ENCODE results near the gene CTLA4.

CTLA4 gene

GRCh38 chr2:203835420-203835819, 32.2 kb upstream of the CTLA4 start:
- H3K27ac ChIP-seq (ENCODE audit: insufficient read depth, low read length, poor library complexity, severe bottlenecking), result no peak overlapping the region
- no peaks in the 10 kb centered on the region for H3K9me3 ChIP-seq (ENCODE audit: control insufficient read depth, low read length)
- no peak for DNase-seq
- H3K36me3 ChIP-seq (ENCODE audit: control insufficient read depth, insufficient read depth, low read length), result no peaks in the 10 kb centered on the region
- no peak overlapping the region for H3K4me3 ChIP-seq (ENCODE audit: insufficient read depth, low read depth, low read length, poor library complexity, severe bottlenecking)
- H3K27me3 ChIP-seq (replicated peaks; ENCODE audit: control insufficient read depth, insufficient read depth, low read length, poor library complexity, severe bottlenecking), result no peaks in the 10 kb centered on the region
- H3K4me1 ChIP-seq (ENCODE audit: control insufficient read depth, insufficient read depth, low read length, poor library complexity, severe bottlenecking), result no peaks in the 10 kb centered on the region

- Histone ChIP-seq H3K27ac (ENCODE audit: insufficient read depth, low read length, poor library complexity, severe bottlenecking) (no peak overlapping the region), H3K27me3 (replicated peaks; ENCODE audit: control insufficient read depth, insufficient read depth, low read length, poor library complexity, severe bottlenecking) (no peaks in the 10 kb centered on the region), H3K36me3 (ENCODE audit: control insufficient read depth, insufficient read depth, low read length) (no peaks in the 10 kb centered on the region), H3K4me3 (ENCODE audit: insufficient read depth, low read depth, low read length, poor library complexity, severe bottlenecking) (no peak overlapping the region), H3K4me1 (ENCODE audit: control insufficient read depth, insufficient read depth, low read length, poor library complexity, severe bottlenecking) (no peaks in the 10 kb centered on the region), H3K9me3 (ENCODE audit: control insufficient read depth, low read length) (no peaks in the 10 kb centered on the region)
- DNase-seq, result no peak
These were observed 31.4 kb upstream of the CTLA4 start for GRCh38 chr2:203835892-203836800.

- no peak for DNase-seq
- Histone ChIP-seq H3K27ac (ENCODE audit: insufficient read depth, low read length, poor library complexity, severe bottlenecking) (no peak overlapping the region), H3K4me3 (ENCODE audit: insufficient read depth, low read depth, low read length, poor library complexity, severe bottlenecking) (no peak overlapping the region), H3K9me3 (ENCODE audit: control insufficient read depth, low read length) (no peaks in the 10 kb centered on the region), H3K36me3 (ENCODE audit: control insufficient read depth, insufficient read depth, low read length) (no peaks in the 10 kb centered on the region), H3K4me1 (ENCODE audit: control insufficient read depth, insufficient read depth, low read length, poor library complexity, severe bottlenecking) (no peaks in the 10 kb centered on the region), H3K27me3 (replicated peaks; ENCODE audit: control insufficient read depth, insufficient read depth, low read length, poor library complexity, severe bottlenecking) (no peaks in the 10 kb centered on the region)
These were observed 26.8 kb upstream of the CTLA4 start for GRCh38 chr2:203840655-203841205.

- H3K4me1 ChIP-seq (ENCODE audit: control insufficient read depth, insufficient read depth, low read length, poor library complexity, severe bottlenecking), result no peaks in the 10 kb centered on the region
- no peak overlapping the region for H3K27ac ChIP-seq (ENCODE audit: insufficient read depth, low read length, poor library complexity, severe bottlenecking)
- DNase-seq, result no peak
- no peaks in the 10 kb centered on the region for H3K36me3 ChIP-seq (ENCODE audit: control insufficient read depth, insufficient read depth, low read length)
- H3K4me3 ChIP-seq (ENCODE audit: insufficient read depth, low read depth, low read length, poor library complexity, severe bottlenecking), result no peak overlapping the region
- H3K9me3 ChIP-seq (ENCODE audit: control insufficient read depth, low read length), result no peaks in the 10 kb centered on the region
- no peaks in the 10 kb centered on the region for H3K27me3 ChIP-seq (replicated peaks; ENCODE audit: control insufficient read depth, insufficient read depth, low read length, poor library complexity, severe bottlenecking)
These were observed 25.9 kb upstream of the CTLA4 start for GRCh38 chr2:203841654-203842053.

GRCh38 chr2:203842373-203842772, 25.2 kb upstream of the CTLA4 start:
- H3K4me1 ChIP-seq (ENCODE audit: control insufficient read depth, insufficient read depth, low read length, poor library complexity, severe bottlenecking), result no peaks in the 10 kb centered on the region
- H3K9me3 ChIP-seq (ENCODE audit: control insufficient read depth, low read length), result no peaks in the 10 kb centered on the region
- no peaks in the 10 kb centered on the region for H3K36me3 ChIP-seq (ENCODE audit: control insufficient read depth, insufficient read depth, low read length)
- H3K27ac ChIP-seq (ENCODE audit: insufficient read depth, low read length, poor library complexity, severe bottlenecking), result no peak overlapping the region
- H3K27me3 ChIP-seq (replicated peaks; ENCODE audit: control insufficient read depth, insufficient read depth, low read length, poor library complexity, severe bottlenecking), result no peaks in the 10 kb centered on the region
- H3K4me3 ChIP-seq (ENCODE audit: insufficient read depth, low read depth, low read length, poor library complexity, severe bottlenecking), result no peak overlapping the region
- no peak for DNase-seq

- no peak overlapping the region for H3K4me3 ChIP-seq (ENCODE audit: insufficient read depth, low read depth, low read length, poor library complexity, severe bottlenecking)
- H3K36me3 ChIP-seq (ENCODE audit: control insufficient read depth, insufficient read depth, low read length), result no peaks in the 10 kb centered on the region
- no peaks in the 10 kb centered on the region for H3K9me3 ChIP-seq (ENCODE audit: control insufficient read depth, low read length)
- DNase-seq, result no peak
- no peaks in the 10 kb centered on the region for H3K4me1 ChIP-seq (ENCODE audit: control insufficient read depth, insufficient read depth, low read length, poor library complexity, severe bottlenecking)
- H3K27ac ChIP-seq (ENCODE audit: insufficient read depth, low read length, poor library complexity, severe bottlenecking), result no peak overlapping the region
- H3K27me3 ChIP-seq (replicated peaks; ENCODE audit: control insufficient read depth, insufficient read depth, low read length, poor library complexity, severe bottlenecking), result no peaks in the 10 kb centered on the region
These were observed 21.0 kb upstream of the CTLA4 start for GRCh38 chr2:203846490-203847105.

GRCh38 chr2:203849010-203849409, 18.6 kb upstream of the CTLA4 start:
- H3K27ac ChIP-seq (ENCODE audit: insufficient read depth, low read length, poor library complexity, severe bottlenecking), result no peak overlapping the region
- H3K36me3 ChIP-seq (ENCODE audit: control insufficient read depth, insufficient read depth, low read length), result no peaks in the 10 kb centered on the region
- H3K9me3 ChIP-seq (ENCODE audit: control insufficient read depth, low read length), result no peaks in the 10 kb centered on the region
- H3K27me3 ChIP-seq (replicated peaks; ENCODE audit: control insufficient read depth, insufficient read depth, low read length, poor library complexity, severe bottlenecking), result no peaks in the 10 kb centered on the region
- no peak overlapping the region for H3K4me3 ChIP-seq (ENCODE audit: insufficient read depth, low read depth, low read length, poor library complexity, severe bottlenecking)
- DNase-seq, result no peak
- no peaks in the 10 kb centered on the region for H3K4me1 ChIP-seq (ENCODE audit: control insufficient read depth, insufficient read depth, low read length, poor library complexity, severe bottlenecking)

- no peak overlapping the region for H3K27ac ChIP-seq (ENCODE audit: insufficient read depth, low read length, poor library complexity, severe bottlenecking)
- no peaks in the 10 kb centered on the region for H3K9me3 ChIP-seq (ENCODE audit: control insufficient read depth, low read length)
- no peak overlapping the region for H3K4me3 ChIP-seq (ENCODE audit: insufficient read depth, low read depth, low read length, poor library complexity, severe bottlenecking)
These were observed 14.8 kb upstream of the CTLA4 start for GRCh38 chr2:203852760-203853159.

GRCh38 chr2:203853271-203853670, 14.3 kb upstream of the CTLA4 start:
- no peak for DNase-seq
- H3K4me1 ChIP-seq (ENCODE audit: control insufficient read depth, insufficient read depth, low read length, poor library complexity, severe bottlenecking), result peaks cover 6% of the 10 kb centered on the region
- peak overlapping the region; percentile 55 for H3K27ac ChIP-seq (ENCODE audit: insufficient read depth, low read length, poor library complexity, severe bottlenecking)
- H3K27me3 ChIP-seq (replicated peaks; ENCODE audit: control insufficient read depth, insufficient read depth, low read length, poor library complexity, severe bottlenecking), result no peaks in the 10 kb centered on the region
- no peaks in the 10 kb centered on the region for H3K36me3 ChIP-seq (ENCODE audit: control insufficient read depth, insufficient read depth, low read length)
- no peaks in the 10 kb centered on the region for H3K9me3 ChIP-seq (ENCODE audit: control insufficient read depth, low read length)
- H3K4me3 ChIP-seq (ENCODE audit: insufficient read depth, low read depth, low read length, poor library complexity, severe bottlenecking), result peak overlapping the region; percentile 20

More at GRCh38 chr2:203852760-203853159, 14.8 kb upstream of the CTLA4 start:
- H3K36me3 ChIP-seq (ENCODE audit: control insufficient read depth, insufficient read depth, low read length), result no peaks in the 10 kb centered on the region
- H3K4me1 ChIP-seq (ENCODE audit: control insufficient read depth, insufficient read depth, low read length, poor library complexity, severe bottlenecking), result peaks cover under 1% of the 10 kb centered on the region
- no peak for DNase-seq
- H3K27me3 ChIP-seq (replicated peaks; ENCODE audit: control insufficient read depth, insufficient read depth, low read length, poor library complexity, severe bottlenecking), result no peaks in the 10 kb centered on the region

GRCh38 chr2:203853722-203854121, 13.8 kb upstream of the CTLA4 start:
- Histone ChIP-seq H3K9me3 (ENCODE audit: control insufficient read depth, low read length) (no peaks in the 10 kb centered on the region), H3K27me3 (replicated peaks; ENCODE audit: control insufficient read depth, insufficient read depth, low read length, poor library complexity, severe bottlenecking) (no peaks in the 10 kb centered on the region), H3K36me3 (ENCODE audit: control insufficient read depth, insufficient read depth, low read length) (no peaks in the 10 kb centered on the region), H3K4me1 (ENCODE audit: control insufficient read depth, insufficient read depth, low read length, poor library complexity, severe bottlenecking) (peaks cover 7% of the 10 kb centered on the region), H3K4me3 (ENCODE audit: insufficient read depth, low read depth, low read length, poor library complexity, severe bottlenecking) (peak overlapping the region; percentile 35), H3K27ac (ENCODE audit: insufficient read depth, low read length, poor library complexity, severe bottlenecking) (peak overlapping the region; percentile 55)
- no peak for DNase-seq
